A673 (cell line): Measurements from ENCODE around the gene THAP11.

Source experiments
- CTCF ChIP-seq: fragments of 300-800, 200-600 bp; sonication (generic); conservative IDR thresholded peaks from 2 replicates; pipeline ENCODE4 v1.5.1; 2017; ENCODE audit warnings: low read depth, mild to moderate bottlenecking, antibody characterized with exemption, low read length, moderate library complexity, mixed read lengths
- EZH2 ChIP-seq: fragments of 200-600 bp; sonication (generic); IDR thresholded peaks from 2 replicates; pipeline ENCODE4 v1.6.1; 2017; ENCODE audit warnings: borderline replicate concordance, low read depth, mild to moderate bottlenecking, mixed read lengths, antibody characterized with exemption, low read length; ENCODE audit not compliant: poor library complexity, severe bottlenecking

GRCh38 chr16:67865318-67865717 is 23.2 kb downstream of the THAP11 start:
- TF ChIP-seq CTCF (peak; percentile 28; the same call in 1 of the 2 replicates), EZH2 (no peak)
